Nephron progenitor cell (in vitro differentiated cells): Measurements from ENCODE around the gene DIS3L2.

Experiments
- DNase-seq: peaks from one replicate; pipeline ENCODE4 v3.0.0; 2021
- H3K27ac Mint-ChIP-seq: 2 replicates; pipeline ENCODE4 v1.8.0; 2021; ENCODE audit warnings: mild to moderate bottlenecking, moderate library complexity, mixed read lengths
- H3K27me3 Mint-ChIP-seq: 2 replicates; pipeline ENCODE4 v1.8.0; 2021; ENCODE audit warnings: mild to moderate bottlenecking, low read depth, mixed read lengths; ENCODE audit not compliant: poor library complexity
- H3K36me3 Mint-ChIP-seq: 2 replicates; pipeline ENCODE4 v1.8.0; 2021; ENCODE audit warnings: low read depth, mixed read lengths
- H3K4me1 Mint-ChIP-seq: 2 replicates; pipeline ENCODE4 v1.8.0; 2021; ENCODE audit warnings: mixed read lengths
- H3K4me3 Mint-ChIP-seq: 2 replicates; pipeline ENCODE4 v1.8.0; 2021; ENCODE audit warnings: mild to moderate bottlenecking, moderate library complexity, mixed read lengths
- H3K9me3 Mint-ChIP-seq: 2 replicates; pipeline ENCODE4 v1.8.0; 2021; ENCODE audit warnings: mild to moderate bottlenecking, moderate library complexity, mixed read lengths
- CTCF ChIP-seq: fragments of 200-600 bp; sonication (generic); IDR thresholded peaks from 2 replicates; pipeline ENCODE4 v1.5.0; 2021; ENCODE audit warnings: antibody characterized with exemption

Gene DIS3L2

GRCh38 chr2:231970461-231970860, 8.9 kb downstream of the DIS3L2 start:
- no peaks in the 10 kb centered on the region for H3K4me1 Mint-ChIP-seq
- H3K4me3 Mint-ChIP-seq = no peak overlapping the region
- no peak for DNase-seq
- peaks cover 2% of the 10 kb centered on the region for H3K27me3 Mint-ChIP-seq
- peaks cover 56% of the 10 kb centered on the region for H3K36me3 Mint-ChIP-seq
- TF ChIP-seq CTCF = no peak
- H3K27ac Mint-ChIP-seq = no peak overlapping the region
- peaks cover 41% of the 10 kb centered on the region for H3K9me3 Mint-ChIP-seq

GRCh38 chr2:231975001-231975400, 13.5 kb downstream of the DIS3L2 start:
- no peak for TF ChIP-seq CTCF
- Mint-ChIP-seq H3K9me3 (peaks cover 17% of the 10 kb centered on the region), H3K27me3 (peaks cover 3% of the 10 kb centered on the region), H3K36me3 (peaks cover 39% of the 10 kb centered on the region), H3K4me1 (no peaks in the 10 kb centered on the region), H3K4me3 (no peak overlapping the region), H3K27ac (no peak overlapping the region)
- DNase-seq = no peak

GRCh38 chr2:231977430-231977829, 15.9 kb downstream of the DIS3L2 start:
- no peaks in the 10 kb centered on the region for H3K4me1 Mint-ChIP-seq
- peaks cover 5% of the 10 kb centered on the region for H3K9me3 Mint-ChIP-seq
- DNase-seq = no peak
- no peak overlapping the region for H3K27ac Mint-ChIP-seq
- peaks cover 3% of the 10 kb centered on the region for H3K27me3 Mint-ChIP-seq
- no peak for TF ChIP-seq CTCF
- H3K36me3 Mint-ChIP-seq = peaks cover 27% of the 10 kb centered on the region
- no peak overlapping the region for H3K4me3 Mint-ChIP-seq

- no peak for TF ChIP-seq CTCF
- no peaks in the 10 kb centered on the region for H3K27me3 Mint-ChIP-seq
- DNase-seq = no peak
- H3K4me1 Mint-ChIP-seq = no peaks in the 10 kb centered on the region
- peaks cover 18% of the 10 kb centered on the region for H3K36me3 Mint-ChIP-seq
- H3K4me3 Mint-ChIP-seq = no peak overlapping the region
- H3K9me3 Mint-ChIP-seq = peaks cover 6% of the 10 kb centered on the region
- H3K27ac Mint-ChIP-seq = no peak overlapping the region
Observed at GRCh38 chr2:231984992-231985391, 23.5 kb downstream of the DIS3L2 start.

GRCh38 chr2:231985823-231986261, 24.3 kb downstream of the DIS3L2 start:
- no peak for DNase-seq
- peaks cover 18% of the 10 kb centered on the region for H3K36me3 Mint-ChIP-seq
- no peak for TF ChIP-seq CTCF
- no peaks in the 10 kb centered on the region for H3K27me3 Mint-ChIP-seq
- H3K9me3 Mint-ChIP-seq = peaks cover 6% of the 10 kb centered on the region
- no peak overlapping the region for H3K27ac Mint-ChIP-seq
- H3K4me1 Mint-ChIP-seq = no peaks in the 10 kb centered on the region
- H3K4me3 Mint-ChIP-seq = peak overlapping the region; percentile 39

- DNase-seq = no peak
- Mint-ChIP-seq H3K9me3 (peaks cover 6% of the 10 kb centered on the region), H3K27ac (no peak overlapping the region), H3K4me1 (peaks cover 5% of the 10 kb centered on the region), H3K27me3 (no peaks in the 10 kb centered on the region), H3K36me3 (peaks cover 18% of the 10 kb centered on the region), H3K4me3 (no peak overlapping the region)
- TF ChIP-seq CTCF = no peak
Observed at GRCh38 chr2:231987124-231987727, 25.7 kb downstream of the DIS3L2 start.
